Fibroblast of villous mesenchyme (primary cell): ENCODE measurements around the gene DAPP1. TPM values are rescaled to one million over a fixed set of nuclear protein-coding genes. Genes with fewer than 3 reads are reported as not detected.

Source experiments
- DNase-seq: peaks from one replicate; pipeline ENCODE4 v3.0.0-alpha.2; 2010; ENCODE audit warnings: low read depth
- H3K4me3 ChIP-seq: 2 replicates; pipeline ENCODE4 v1.5.1; 2011; ENCODE audit warnings: low read depth, mild to moderate bottlenecking, low read length
- CTCF ChIP-seq: IDR thresholded peaks from 2 replicates; pipeline ENCODE4 v1.5.1; 2012; ENCODE audit warnings: low read depth, mild to moderate bottlenecking, low read length; ENCODE audit not compliant: insufficient read depth
- total RNA-seq: library from RNA; depleted of rRNA; stranded (reverse); fragments of >200 nt; gene quantifications from 2 replicates; pipeline ENCODE4 v1.2.3, GENCODE V29; 2012

DAPP1 gene
- total RNA-seq, 1 donor, result not detected

GRCh38 chr4:99810536-99810935 is 6.1 kb upstream of the DAPP1 start:
- no peak overlapping the region for H3K4me3 ChIP-seq

GRCh38 chr4:99811117-99811516 is 5.5 kb upstream of the DAPP1 start:
- no peak for DNase-seq
- H3K4me3 ChIP-seq, result no peak overlapping the region
- no peak for TF ChIP-seq CTCF

More at GRCh38 chr4:99810536-99810935, 6.1 kb upstream of the DAPP1 start:
- no peak for DNase-seq
- TF ChIP-seq CTCF, result no peak

- no peak overlapping the region for H3K4me3 ChIP-seq
- TF ChIP-seq CTCF, result peak; percentile 67
- DNase-seq, result peak; percentile 55
Observed at GRCh38 chr4:99811850-99812249, 4.8 kb upstream of the DAPP1 start.

- no peak for TF ChIP-seq CTCF
- no peak for DNase-seq
- H3K4me3 ChIP-seq, result no peak overlapping the region
Observed at GRCh38 chr4:99815597-99816011, 1.0 kb upstream of the DAPP1 start.

- DNase-seq, result no peak
- TF ChIP-seq CTCF, result no peak
- no peak overlapping the region for H3K4me3 ChIP-seq
Observed at GRCh38 chr4:99817309-99817890, 773 bp downstream of the DAPP1 start.

GRCh38 chr4:99818661-99819060 is 2.0 kb downstream of the DAPP1 start:
- no peak for TF ChIP-seq CTCF
- no peak for DNase-seq

GRCh38 chr4:99821918-99822503 is 5.4 kb downstream of the DAPP1 start:
- no peak overlapping the region for H3K4me3 ChIP-seq
- no peak for DNase-seq
- TF ChIP-seq CTCF, result no peak

More at GRCh38 chr4:99818661-99819060, 2.0 kb downstream of the DAPP1 start:
- H3K4me3 ChIP-seq, result no peak overlapping the region
